ENCODE measurements around the gene SIK2.
"Not testable (repeated sequence)": the region's sequence is repeated elsewhere in the genome, so short reads cannot be mapped to it uniquely, and the experiment has no call there.

Gene SIK2

DNA sequence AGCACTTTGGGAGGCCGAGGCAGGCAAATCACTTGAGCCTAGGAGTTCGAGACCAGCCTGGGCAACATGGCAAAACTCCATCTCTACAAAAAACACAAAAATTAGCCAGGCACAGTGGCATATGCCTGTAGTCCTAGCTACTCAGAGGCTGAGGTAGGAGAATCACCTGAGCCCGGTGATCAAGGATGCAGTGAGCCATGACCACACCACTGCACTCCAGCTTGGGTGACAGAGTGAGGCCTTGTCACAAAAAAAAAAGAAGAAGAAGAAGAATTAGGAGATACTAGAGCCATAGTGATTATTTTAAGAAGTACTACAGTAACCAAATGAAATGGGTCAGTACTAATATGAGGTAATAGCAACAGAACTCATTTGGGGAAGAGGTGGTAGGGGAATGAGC is 56.2 kb downstream of the SIK2 start:
- not testable (repeated sequence) for DNase-seq (ENCODE audit: low spot score)

DNA sequence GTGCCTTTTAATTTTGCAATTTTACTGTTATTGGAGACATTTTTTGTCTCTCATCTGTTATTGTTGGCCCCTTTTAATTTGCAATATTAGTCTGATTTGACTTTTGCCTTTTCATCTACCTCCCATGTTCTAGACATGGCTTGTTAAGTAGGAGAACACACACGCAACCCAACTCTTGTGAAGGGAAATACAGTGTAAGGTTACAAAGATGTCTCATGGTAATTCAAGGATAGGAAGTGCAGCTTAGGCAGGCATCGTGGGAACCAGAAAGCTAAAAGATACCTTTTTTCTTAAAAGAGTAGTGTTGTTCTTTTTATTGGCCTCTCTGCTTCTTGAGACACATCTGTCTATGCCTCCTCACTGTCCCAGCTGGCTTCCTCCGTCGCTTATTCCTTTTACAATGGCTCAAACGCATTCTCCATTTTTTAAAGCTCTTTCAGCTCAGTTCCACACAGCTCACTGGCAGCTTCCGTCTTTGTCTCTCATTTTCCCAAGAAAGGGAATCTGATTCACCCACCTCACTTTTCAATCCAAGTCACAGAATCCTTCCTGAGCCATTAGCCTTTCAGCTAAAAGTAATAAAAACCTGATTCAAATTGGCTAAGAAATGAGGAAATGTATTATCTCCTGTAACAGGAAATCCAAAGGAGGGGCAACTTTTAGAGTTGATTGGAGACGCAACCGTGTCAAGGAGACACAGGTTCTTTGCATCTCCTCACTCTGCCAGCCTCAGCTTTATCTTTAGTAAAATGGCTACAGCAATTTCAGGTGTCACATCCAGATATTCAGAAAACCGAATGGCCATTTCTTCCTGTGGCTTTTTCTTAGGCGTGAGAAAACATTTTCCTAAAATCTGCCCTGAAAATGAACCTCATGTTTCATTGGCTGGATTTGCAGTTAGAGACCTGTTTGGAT is 57.2 kb downstream of the SIK2 start:
- DNase-seq (ENCODE audit: low spot score): no peak

- no peak for DNase-seq (ENCODE audit: low spot score)
Measured at GRCh38 chr11:111660822-111661221, 58.6 kb downstream of the SIK2 start.

GRCh38 chr11:111663820-111664219 is 61.6 kb downstream of the SIK2 start:
- DNase-seq (ENCODE audit: low spot score): peak; percentile 40

DNA sequence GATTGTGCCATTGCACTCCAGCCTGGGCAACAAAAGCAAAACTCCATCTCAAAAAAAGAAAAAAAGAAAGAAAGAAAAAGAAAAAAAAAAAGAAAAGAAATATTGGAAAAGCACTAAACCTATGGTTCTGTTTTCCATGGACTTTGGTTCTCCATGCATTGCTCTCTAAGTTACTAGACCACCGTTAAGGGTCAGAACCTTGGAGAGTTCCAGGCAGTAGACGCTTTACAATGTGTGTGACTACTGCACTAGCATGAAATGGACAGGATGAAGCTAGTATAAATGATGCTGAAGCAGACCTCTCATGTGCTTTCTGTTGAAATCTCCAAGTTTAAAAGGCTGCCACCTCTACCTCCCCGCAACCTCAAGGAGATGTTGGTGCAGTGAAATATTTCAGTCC is 63.5 kb downstream of the SIK2 start:
- peak; percentile 47 for DNase-seq (ENCODE audit: low spot score)

GRCh38 chr11:111668980-111669379 is 66.7 kb downstream of the SIK2 start:
- DNase-seq (ENCODE audit: low spot score): no peak

DNA sequence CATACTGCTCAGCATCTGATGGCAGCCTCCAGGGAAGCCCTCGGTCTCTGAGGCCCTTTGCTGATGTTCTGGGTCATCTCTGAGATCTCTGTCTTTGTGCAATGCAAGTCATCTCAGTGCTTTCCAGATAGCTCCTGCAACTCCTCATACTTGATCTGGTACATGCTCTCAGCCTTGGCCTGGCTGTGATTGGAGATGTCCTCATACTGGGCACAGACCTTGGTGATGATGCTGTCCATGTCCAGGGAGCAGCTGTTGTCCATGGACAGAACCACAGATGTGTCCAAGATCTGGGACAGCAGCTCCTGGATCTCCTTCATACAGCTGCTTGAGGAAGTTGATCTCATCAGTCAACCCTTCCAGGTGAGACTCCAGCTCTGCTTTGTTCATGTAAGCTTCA is 69.1 kb downstream of the SIK2 start:
- DNase-seq (ENCODE audit: low spot score): no peak

- no peak for DNase-seq (ENCODE audit: low spot score)
Measured at GRCh38 chr11:111672949-111673348, 70.7 kb downstream of the SIK2 start.

DNA sequence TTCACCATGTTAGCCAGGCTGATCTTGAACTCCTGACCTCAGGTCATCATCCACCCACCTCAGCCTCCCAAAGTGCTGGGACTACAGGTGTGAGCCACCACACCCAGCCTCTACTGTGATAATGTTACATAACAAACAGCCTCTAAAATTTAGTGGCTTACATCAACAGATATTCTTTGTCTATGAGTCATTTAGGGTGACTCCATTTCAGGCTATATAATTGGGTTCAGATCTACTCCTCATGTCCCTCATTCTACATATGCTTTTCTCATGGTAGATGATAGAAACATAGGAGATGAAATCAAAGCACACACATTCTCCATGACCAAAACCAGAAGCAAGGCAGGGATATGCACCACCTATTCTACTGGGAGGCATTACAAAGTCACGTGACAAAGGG is 72.7 kb downstream of the SIK2 start:
- no peak for DNase-seq (ENCODE audit: low spot score)

GRCh38 chr11:111675891-111676290 is 73.6 kb downstream of the SIK2 start:
- DNase-seq (ENCODE audit: low spot score): no peak

- DNase-seq (ENCODE audit: low spot score): no peak
Measured at GRCh38 chr11:111676878-111677585, 74.8 kb downstream of the SIK2 start.

DNA sequence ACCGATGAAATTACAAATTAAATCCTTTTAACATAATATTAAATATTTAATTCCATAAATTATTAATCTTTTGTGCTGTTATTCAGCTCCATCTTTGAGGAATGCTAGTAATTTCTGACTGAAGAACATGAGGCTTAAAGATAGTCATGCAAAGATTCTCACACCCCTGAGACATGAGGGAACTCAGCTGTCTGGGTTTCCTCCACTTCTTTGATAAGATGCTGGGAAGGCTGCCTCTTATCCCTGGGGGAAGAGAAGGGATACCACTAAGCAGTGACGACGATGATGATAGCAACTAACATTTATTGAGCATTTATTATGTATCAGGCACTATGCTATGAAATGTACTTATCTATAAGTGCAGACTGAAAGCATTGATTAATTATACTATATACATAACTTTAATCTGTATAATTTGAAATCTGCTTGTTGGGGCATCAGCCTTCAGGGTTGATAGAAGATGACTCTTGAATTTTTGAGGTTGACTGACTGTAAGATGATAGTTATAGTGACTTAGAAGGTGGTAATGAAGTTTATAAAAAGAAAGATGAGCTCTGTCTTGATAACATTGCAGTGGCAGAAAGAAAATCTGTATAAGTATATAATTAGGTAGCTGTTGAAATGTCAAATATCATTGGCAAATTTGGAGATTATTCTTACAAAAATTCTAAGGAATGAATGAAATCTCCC is 78.4 kb downstream of the SIK2 start:
- DNase-seq (ENCODE audit: low spot score): no peak

GRCh38 chr11:111683806-111684205 is 81.6 kb downstream of the SIK2 start:
- no peak for DNase-seq (ENCODE audit: low spot score)

GRCh38 chr11:111684251-111684650 is 82.0 kb downstream of the SIK2 start:
- DNase-seq (ENCODE audit: low spot score): no peak

DNA sequence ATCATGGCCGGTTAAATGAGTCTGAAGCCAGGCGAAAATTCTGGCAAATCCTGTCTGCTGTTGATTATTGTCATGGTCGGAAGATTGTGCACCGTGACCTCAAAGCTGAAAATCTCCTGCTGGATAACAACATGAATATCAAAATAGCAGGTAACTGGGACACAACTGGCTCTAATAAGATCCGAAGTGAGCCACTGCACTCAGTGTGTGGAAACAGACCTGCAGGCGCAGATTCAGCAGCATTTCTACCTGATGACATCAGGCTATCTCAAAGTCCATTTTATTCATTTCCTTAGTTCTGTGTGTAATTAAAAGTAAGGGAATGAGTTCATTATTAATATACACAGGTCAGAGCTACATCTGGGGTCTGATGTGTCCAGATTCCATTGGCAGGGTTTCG is 85.8 kb downstream of the SIK2 start:
- no peak for DNase-seq (ENCODE audit: low spot score)

DNA sequence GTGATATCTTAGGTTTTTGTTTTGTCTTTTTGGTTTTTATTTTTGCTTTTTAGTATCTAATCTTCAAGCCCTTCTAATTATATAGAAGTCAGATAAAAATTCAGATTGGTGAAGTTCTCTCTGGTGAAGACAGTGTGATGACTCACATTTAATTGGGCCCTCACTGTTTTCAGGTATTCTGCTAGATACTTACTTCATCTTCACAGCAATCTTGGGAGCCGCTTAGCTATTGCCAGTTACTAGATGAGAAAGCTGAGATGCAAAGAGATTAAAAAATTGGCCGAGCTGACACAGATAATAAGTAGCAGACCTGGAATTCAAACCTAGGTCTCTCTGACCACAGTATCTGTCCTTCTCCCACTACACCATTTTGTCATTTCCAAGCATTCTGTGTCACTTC is 88.9 kb downstream of the SIK2 start:
- no peak for DNase-seq (ENCODE audit: low spot score)

GRCh38 chr11:111691741-111692140 is 89.5 kb downstream of the SIK2 start:
- DNase-seq (ENCODE audit: low spot score): no peak

DNA sequence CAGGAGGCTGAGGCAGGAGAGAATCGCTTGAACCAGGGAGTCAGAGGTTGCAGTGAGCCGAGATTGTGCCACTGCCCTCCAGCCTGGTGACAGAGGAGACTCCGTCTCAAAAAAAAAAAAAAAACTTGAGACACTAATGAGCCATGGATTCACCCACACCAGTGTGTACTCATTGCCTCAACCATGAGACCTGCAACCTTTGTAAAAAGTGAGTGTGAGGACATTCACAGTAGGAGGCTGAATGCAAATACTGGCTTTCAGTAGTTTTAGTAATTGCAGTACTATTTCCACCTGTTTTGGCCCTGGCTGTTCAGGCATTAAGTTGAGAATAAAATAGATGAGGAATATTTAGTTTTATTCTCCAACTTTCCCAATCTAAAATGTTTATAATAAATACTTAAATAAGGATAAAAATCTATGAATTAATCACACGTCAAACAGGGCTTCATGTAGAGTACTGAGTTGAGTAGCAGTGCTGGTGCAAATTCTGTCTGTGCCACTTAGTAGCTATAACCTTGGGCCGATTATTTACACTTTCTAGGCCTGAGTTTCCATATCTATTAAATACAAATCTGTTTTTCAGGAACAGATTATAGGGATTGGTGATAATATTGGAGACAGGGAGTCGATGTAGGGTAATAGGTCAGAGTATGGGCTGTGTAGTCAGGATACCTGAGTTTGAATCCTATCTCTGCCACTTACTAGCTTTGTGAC is 91.1 kb downstream of the SIK2 start:
- DNase-seq (ENCODE audit: low spot score): no peak

- no peak for DNase-seq (ENCODE audit: low spot score)
Measured at GRCh38 chr11:111694851-111695250, 92.6 kb downstream of the SIK2 start.

GRCh38 chr11:111696556-111696955 is 94.3 kb downstream of the SIK2 start:
- DNase-seq (ENCODE audit: low spot score): no peak

DNA sequence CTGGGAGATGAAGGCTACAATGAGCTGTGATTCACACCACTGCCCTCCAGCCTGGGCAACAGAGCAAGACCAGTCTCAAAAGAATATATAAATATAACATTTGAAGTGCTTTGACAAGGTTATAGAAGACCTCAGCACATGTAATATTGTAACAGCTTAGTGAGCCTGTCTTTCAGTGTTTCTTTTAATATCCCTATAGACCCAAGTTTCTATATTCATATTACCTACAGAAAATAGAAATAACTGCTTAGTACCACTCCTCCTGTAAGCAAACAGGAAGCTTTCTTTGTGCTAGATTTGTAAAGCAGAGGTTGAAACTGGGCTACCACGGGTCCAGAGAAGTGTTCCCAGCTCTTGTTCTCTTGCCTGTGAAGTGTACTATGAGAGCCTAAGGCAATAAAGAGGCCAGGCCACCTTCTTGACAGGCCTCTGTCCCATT is 95.7 kb downstream of the SIK2 start:
- DNase-seq (ENCODE audit: low spot score): no peak
